GM18861 (cell line): ENCODE measurements around the gene GJD4.

Source experiments
- ATAC-seq: cut with Tn5 transposase; IDR thresholded peaks from one replicate; pipeline ENCODE4 v1.9.1; 2021; ENCODE audit not compliant: unreplicated experiment

The GJD4 gene

GRCh38 chr10:35644050-35644950, 39.2 kb downstream of the GJD4 start:
- ATAC-seq = no peak

- ATAC-seq = no peak
Observed at GRCh38 chr10:35650894-35651293, 45.8 kb downstream of the GJD4 start.

GRCh38 chr10:35652824-35653223, 47.7 kb downstream of the GJD4 start:
- ATAC-seq = no peak

DNA sequence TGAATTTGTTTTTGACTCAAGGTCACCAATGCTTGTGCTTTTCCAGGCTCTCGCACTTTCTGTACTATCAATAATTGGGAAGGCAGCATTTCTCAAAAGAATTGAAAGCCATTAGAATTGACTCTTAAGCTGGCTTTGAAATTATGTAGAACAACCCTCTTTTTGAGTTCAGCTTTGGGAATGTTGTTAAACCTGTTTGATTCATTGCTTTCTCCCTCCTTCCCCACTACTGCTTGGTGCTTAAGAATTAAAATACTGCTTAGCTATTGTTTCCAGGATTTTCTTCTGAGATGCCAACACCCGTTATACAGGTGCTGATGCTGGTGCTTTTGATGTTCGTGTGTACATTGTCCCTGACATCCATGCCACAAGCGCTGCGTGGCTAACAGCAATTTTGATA, 52.5 kb downstream of the GJD4 start:
- ATAC-seq = no peak
